Stomach (tissue), 4 donors: ENCODE data around the gene CRTC3.

Source experiments
- POLR2A ChIP-seq, 4 donors: fragments of 450-650 bp; IDR thresholded peaks; one replicate each; pipeline ENCODE4 v1.6.1; 2016; ENCODE audit warnings: antibody characterized with exemption in 4 of 4, control low read depth in 2 of 4, mild to moderate bottlenecking in 1 of 4, moderate library complexity in 1 of 4
- POLR2AphosphoS5 ChIP-seq, 3 donors: sonication (generic); formaldehyde crosslinking; IDR thresholded peaks; one replicate each; pipeline ENCODE4 v1.6.1; 2016; ENCODE audit warnings: antibody characterized with exemption in 3 of 3
- TF ChIP-seq, protein P1 (sequence below), 7 experiments: fragments of 450-650 bp in 4 of 7; fragments of 200-600 bp in 3 of 7; sonication (generic) in 3 of 7; IDR thresholded peaks; one replicate each; pipeline ENCODE4 v1.5.1; 2016 to 2019; ENCODE audit warnings: antibody characterized with exemption in 7 of 7, control low read depth in 2 of 7, mild to moderate bottlenecking in 1 of 7

DNA sequence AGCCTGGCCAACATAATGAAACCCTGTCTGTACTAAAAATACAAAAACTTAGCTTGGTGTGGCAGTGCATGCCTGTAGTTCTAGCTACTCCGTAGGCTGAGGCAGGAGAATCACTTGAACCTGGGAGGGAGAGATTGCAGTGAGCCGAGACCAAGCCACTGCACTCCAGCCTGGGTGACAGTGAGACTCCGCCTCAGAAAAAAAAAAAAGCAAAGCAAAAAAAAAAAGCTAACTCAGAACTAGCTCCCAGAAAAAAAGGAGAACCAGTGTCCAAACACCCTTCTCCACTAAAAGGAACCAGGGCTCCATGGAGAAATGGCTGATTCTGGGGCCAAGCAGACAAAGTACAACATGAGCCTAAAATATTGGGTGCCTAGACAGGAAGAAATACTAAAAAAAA, 16.7 kb upstream of the CRTC3 start:
- TF ChIP-seq, protein P1, sequence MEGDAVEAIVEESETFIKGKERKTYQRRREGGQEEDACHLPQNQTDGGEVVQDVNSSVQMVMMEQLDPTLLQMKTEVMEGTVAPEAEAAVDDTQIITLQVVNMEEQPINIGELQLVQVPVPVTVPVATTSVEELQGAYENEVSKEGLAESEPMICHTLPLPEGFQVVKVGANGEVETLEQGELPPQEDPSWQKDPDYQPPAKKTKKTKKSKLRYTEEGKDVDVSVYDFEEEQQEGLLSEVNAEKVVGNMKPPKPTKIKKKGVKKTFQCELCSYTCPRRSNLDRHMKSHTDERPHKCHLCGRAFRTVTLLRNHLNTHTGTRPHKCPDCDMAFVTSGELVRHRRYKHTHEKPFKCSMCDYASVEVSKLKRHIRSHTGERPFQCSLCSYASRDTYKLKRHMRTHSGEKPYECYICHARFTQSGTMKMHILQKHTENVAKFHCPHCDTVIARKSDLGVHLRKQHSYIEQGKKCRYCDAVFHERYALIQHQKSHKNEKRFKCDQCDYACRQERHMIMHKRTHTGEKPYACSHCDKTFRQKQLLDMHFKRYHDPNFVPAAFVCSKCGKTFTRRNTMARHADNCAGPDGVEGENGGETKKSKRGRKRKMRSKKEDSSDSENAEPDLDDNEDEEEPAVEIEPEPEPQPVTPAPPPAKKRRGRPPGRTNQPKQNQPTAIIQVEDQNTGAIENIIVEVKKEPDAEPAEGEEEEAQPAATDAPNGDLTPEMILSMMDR (IDR thresholded peaks at IDR 0.05) = no peak
- no peak for TF ChIP-seq POLR2A (IDR thresholded peaks at IDR 0.05)
- TF ChIP-seq POLR2AphosphoS5 (IDR thresholded peaks at IDR 0.05) = no peak
